SK-N-SH (cell line): Measurements from ENCODE around the gene ABCG5. TPM values are rescaled to one million over a fixed set of nuclear protein-coding genes. Genes with fewer than 3 reads are reported as not detected.

Experiments
- CTCF ChIA-PET: fragments of 300-600, 350-600 bp; formaldehyde crosslinking; extraction: SDS; loops from one replicate; lab custom pipeline; 2021; lab: Yijun Ruan, JAX
- POLR2A ChIA-PET: fragments of 350-600 bp; sonication (Branson Sonifier 250); formaldehyde crosslinking; extraction: SDS; loops from one replicate; lab custom pipeline; 2020; ENCODE audit warnings: antibody characterized with exemption, inconsistent platforms; lab: Yijun Ruan, JAX
- DNase-seq: peaks from one replicate; pipeline ENCODE4 v3.0.0; 2012
- H2AFZ ChIP-seq: fragments of 200-600 bp; sonication (generic); 2 replicates; pipeline ENCODE4 v1.8.1; 2016; ENCODE audit warnings: antibody characterized with exemption, mild to moderate bottlenecking, low read depth
- H3F3A ChIP-seq: fragments of 200-600 bp; sonication (generic); replicated peaks from 2 replicates; pipeline ENCODE3; 2016; ENCODE audit warnings: antibody characterized with exemption, mild to moderate bottlenecking; ENCODE audit not compliant: insufficient read depth
- H3K27ac ChIP-seq, 2 experiments: fragments of 200-500 bp in 1 of 2; fragments of 200-600 bp in 1 of 2; sonication (Bioruptor generic) in 1 of 2; sonication (generic), shearing (Covaris generic) in 1 of 2; 2 replicates each; pipeline versions ENCODE4 v1.5.1 to v1.6.1; 2014 to 2016; ENCODE audit warnings: low read depth in 2 of 2, inconsistent platforms in 1 of 2, low read length in 1 of 2, mild to moderate bottlenecking in 1 of 2, mixed read lengths in 1 of 2
- H3K27me3 ChIP-seq: fragments of 200-600 bp; sonication (generic), shearing (Covaris generic); 2 replicates; pipeline ENCODE4 v1.6.1; 2016; ENCODE audit warnings: mixed run types; ENCODE audit not compliant: insufficient read depth
- H3K36me3 ChIP-seq, 2 experiments: fragments of 200-500 bp in 1 of 2; fragments of 200-600 bp in 1 of 2; sonication (Bioruptor generic) in 1 of 2; sonication (generic) in 1 of 2; replicated peaks in 1 of 2; 2 replicates each; pipeline versions ENCODE3 to v1.5.1; 2014 to 2016; ENCODE audit warnings: low read length in 1 of 2, mild to moderate bottlenecking in 1 of 2; ENCODE audit not compliant: insufficient read depth in 2 of 2, control insufficient read depth in 1 of 2
- H3K4me1 ChIP-seq, 2 experiments: fragments of 200-500 bp in 1 of 2; fragments of 200-600 bp in 1 of 2; sonication (Bioruptor generic) in 1 of 2; sonication (generic), shearing (Covaris generic) in 1 of 2; 2 replicates each; pipeline versions ENCODE4 v1.5.1 to v1.6.1; 2014 to 2016; ENCODE audit warnings: low read depth in 1 of 2, low read length in 1 of 2, mixed run types in 1 of 2; ENCODE audit not compliant: insufficient read depth in 2 of 2, control insufficient read depth in 1 of 2
- H3K4me2 ChIP-seq: fragments of 200-600 bp; sonication (generic), shearing (Covaris generic); 2 replicates; pipeline ENCODE4 v1.6.1; 2017; ENCODE audit warnings: mixed run types
- H3K4me3 ChIP-seq, 2 experiments: fragments of 200-500 bp in 1 of 2; fragments of 200-600 bp in 1 of 2; sonication (Bioruptor generic) in 1 of 2; sonication (generic), shearing (Covaris generic) in 1 of 2; 2 replicates each; pipeline versions ENCODE4 v1.5.1 to v1.8.1; 2014 to 2016; ENCODE audit warnings: low read depth in 2 of 2, inconsistent platforms in 1 of 2, low read length in 1 of 2, mild to moderate bottlenecking in 1 of 2, mixed read lengths in 1 of 2, moderate library complexity in 1 of 2
- H3K79me2 ChIP-seq: fragments of 200-600 bp; sonication (generic); 2 replicates; pipeline ENCODE4 v1.8.1; 2017; ENCODE audit warnings: mild to moderate bottlenecking; ENCODE audit not compliant: insufficient read depth
- H3K9ac ChIP-seq: fragments of 200-600 bp; sonication (generic); 2 replicates; pipeline ENCODE4 v1.6.1; 2017; ENCODE audit warnings: mixed run types
- H3K9me2 ChIP-seq: fragments of 200-600 bp; sonication (generic); 2 replicates; pipeline ENCODE4 v1.6.1; 2017; ENCODE audit warnings: mixed run types
- H3K9me3 ChIP-seq: fragments of 200-600 bp; sonication (generic); 2 replicates; pipeline ENCODE4 v1.6.1; 2017; ENCODE audit warnings: mixed run types, mild to moderate bottlenecking, moderate library complexity
- H4K20me1 ChIP-seq: fragments of 200-600 bp; sonication (generic); 2 replicates; pipeline ENCODE4 v1.6.1; 2017; ENCODE audit warnings: mild to moderate bottlenecking, mixed run types; ENCODE audit not compliant: insufficient read depth
- CHD2 ChIP-seq: fragments of 150-350 bp; IDR thresholded peaks from 2 replicates; pipeline ENCODE4 v1.6.1; 2018; ENCODE audit warnings: low read length; ENCODE audit not compliant: partially characterized antibody
- ELF1 ChIP-seq: IDR thresholded peaks from 2 replicates; pipeline ENCODE4 v1.4.0; 2012
- EP300 ChIP-seq, 2 experiments: IDR thresholded peaks; 2 replicates each; pipeline versions ENCODE4 v1.4.0 to v1.6.1; 2012; ENCODE audit warnings: borderline replicate concordance in 1 of 2, low read depth in 1 of 2, low read length in 1 of 2
- FOSL2 ChIP-seq: IDR thresholded peaks from 2 replicates; pipeline ENCODE4 v1.4.0; 2012; ENCODE audit warnings: low read depth, mild to moderate bottlenecking, moderate library complexity, borderline replicate concordance
- FOXJ3 ChIP-seq: sonication (generic); formaldehyde crosslinking; IDR thresholded peaks from 2 replicates; pipeline ENCODE4 v1.5.1; 2020; ENCODE audit warnings: mild to moderate bottlenecking, missing genetic modification reagents
- FOXM1 ChIP-seq: IDR thresholded peaks from 2 replicates; pipeline ENCODE4 v1.4.0; 2012; ENCODE audit warnings: low read depth, mild to moderate bottlenecking
- GABPA ChIP-seq: IDR thresholded peaks from 2 replicates; pipeline ENCODE4 v1.4.0; 2012; ENCODE audit warnings: low read depth, mild to moderate bottlenecking
- GATA2 ChIP-seq: sonication (generic); formaldehyde crosslinking; IDR thresholded peaks from 2 replicates; pipeline ENCODE4 v1.5.0; 2020; ENCODE audit warnings: mild to moderate bottlenecking, missing genetic modification reagents
- JUND ChIP-seq: IDR thresholded peaks from 2 replicates; pipeline ENCODE4 v1.4.0; 2012
- RAD21 ChIP-seq: IDR thresholded peaks from 2 replicates; pipeline ENCODE4 v1.6.1; 2012; ENCODE audit warnings: mild to moderate bottlenecking, low read length
- RCOR1 ChIP-seq: fragments of 150-350 bp; IDR thresholded peaks from 2 replicates; pipeline ENCODE4 v1.6.1; 2017; ENCODE audit warnings: antibody characterized with exemption, low read length
- RXRA ChIP-seq: IDR thresholded peaks from 2 replicates; pipeline ENCODE4 v1.4.0; 2012; ENCODE audit warnings: low read depth, mild to moderate bottlenecking, borderline replicate concordance
- SMC3 ChIP-seq: IDR thresholded peaks from 2 replicates; pipeline ENCODE4 v1.6.1; 2012; ENCODE audit warnings: low read depth, low read length, improper control_type of control experiment
- TAF1 ChIP-seq: IDR thresholded peaks from 2 replicates; pipeline ENCODE4 v1.6.1; 2012; ENCODE audit warnings: low read depth, mild to moderate bottlenecking, low read length, moderate library complexity, borderline replicate concordance
- TCF12 ChIP-seq: IDR thresholded peaks from 2 replicates; pipeline ENCODE4 v1.4.0; 2012
- TEAD4 ChIP-seq: IDR thresholded peaks from 2 replicates; pipeline ENCODE4 v1.4.0; 2012; ENCODE audit warnings: mild to moderate bottlenecking, borderline replicate concordance; ENCODE audit not compliant: insufficient read depth
- WGBS: methylation state at CpG from one replicate; pipeline ENCODE4 v1.1.6; 2017; ENCODE audit warnings: low lambda C conversion rate; 5-methylcytosine and 5-hydroxymethylcytosine counted together
- polyA plus RNA-seq, 3 experiments: library from polyadenylated mRNA; depleted of rRNA; stranded (reverse); fragments of >200 nt; gene quantifications; 2 replicates each; pipeline ENCODE4 v1.2.3, GENCODE V29; 2012
- TF ChIP-seq, protein P1 (sequence below): IDR thresholded peaks from 2 replicates; pipeline ENCODE4 v1.4.0; 2012; ENCODE audit warnings: low read depth, borderline replicate concordance
- TF ChIP-seq, protein P2 (sequence below): IDR thresholded peaks from 2 replicates; pipeline ENCODE4 v1.6.1; 2012; ENCODE audit warnings: mild to moderate bottlenecking, low read depth, low read length, moderate library complexity
- TF ChIP-seq, protein P3 (sequence below): fragments of 150-350 bp; IDR thresholded peaks from 2 replicates; pipeline ENCODE4 v1.6.1; 2016; ENCODE audit warnings: mild to moderate bottlenecking, low read depth, low read length

The ABCG5 gene
- polyA plus RNA-seq, 1 of the 3 experiments (the other 2 are of a cell fraction) = not detected

GRCh38 chr2:43814711-43815110, 23.9 kb downstream of the ABCG5 start:
- Histone ChIP-seq H3K79me2 (no peaks in the 10 kb centered on the region), H3K27me3 (no peaks in the 10 kb centered on the region), H3K36me3 (peaks cover 4 to 19% of the 10 kb centered on the region in 2 experiments), H2AFZ (no peak overlapping the region), H3K9ac (no peak overlapping the region), H3K9me3 (no peaks in the 10 kb centered on the region), H3K4me1 (peaks cover 0 to 4% of the 10 kb centered on the region in 2 experiments; a peak in 2 of 4 replicates), H3F3A (no peaks in the 10 kb centered on the region), H4K20me1 (no peaks in the 10 kb centered on the region), H3K27ac (no peak overlapping the region), H3K4me3 (no peak overlapping the region), H3K4me2 (no peak overlapping the region), H3K9me2 (no peaks in the 10 kb centered on the region)
- TF ChIP-seq CHD2 (no peak), FOSL2 (no peak), TCF12 (no peak), RXRA (no peak), ELF1 (no peak), RCOR1 (no peak), GABPA (no peak), EP300 (IDR thresholded peaks at IDR 0.05; ENCODE audit: borderline replicate concordance in 1 of 2, low read depth in 1 of 2, low read length in 1 of 2) (no peak), TEAD4 (no peak), SMC3 (no peak), FOXJ3 (CRISPR knock-in tag) (no peak), GATA2 (CRISPR knock-in tag) (no peak), TAF1 (no peak), RAD21 (no peak), FOXM1 (no peak), JUND (no peak)
- TF ChIP-seq, protein P1, sequence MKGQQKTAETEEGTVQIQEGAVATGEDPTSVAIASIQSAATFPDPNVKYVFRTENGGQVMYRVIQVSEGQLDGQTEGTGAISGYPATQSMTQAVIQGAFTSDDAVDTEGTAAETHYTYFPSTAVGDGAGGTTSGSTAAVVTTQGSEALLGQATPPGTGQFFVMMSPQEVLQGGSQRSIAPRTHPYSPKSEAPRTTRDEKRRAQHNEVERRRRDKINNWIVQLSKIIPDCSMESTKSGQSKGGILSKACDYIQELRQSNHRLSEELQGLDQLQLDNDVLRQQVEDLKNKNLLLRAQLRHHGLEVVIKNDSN = no peak
- TF ChIP-seq, protein P2, sequence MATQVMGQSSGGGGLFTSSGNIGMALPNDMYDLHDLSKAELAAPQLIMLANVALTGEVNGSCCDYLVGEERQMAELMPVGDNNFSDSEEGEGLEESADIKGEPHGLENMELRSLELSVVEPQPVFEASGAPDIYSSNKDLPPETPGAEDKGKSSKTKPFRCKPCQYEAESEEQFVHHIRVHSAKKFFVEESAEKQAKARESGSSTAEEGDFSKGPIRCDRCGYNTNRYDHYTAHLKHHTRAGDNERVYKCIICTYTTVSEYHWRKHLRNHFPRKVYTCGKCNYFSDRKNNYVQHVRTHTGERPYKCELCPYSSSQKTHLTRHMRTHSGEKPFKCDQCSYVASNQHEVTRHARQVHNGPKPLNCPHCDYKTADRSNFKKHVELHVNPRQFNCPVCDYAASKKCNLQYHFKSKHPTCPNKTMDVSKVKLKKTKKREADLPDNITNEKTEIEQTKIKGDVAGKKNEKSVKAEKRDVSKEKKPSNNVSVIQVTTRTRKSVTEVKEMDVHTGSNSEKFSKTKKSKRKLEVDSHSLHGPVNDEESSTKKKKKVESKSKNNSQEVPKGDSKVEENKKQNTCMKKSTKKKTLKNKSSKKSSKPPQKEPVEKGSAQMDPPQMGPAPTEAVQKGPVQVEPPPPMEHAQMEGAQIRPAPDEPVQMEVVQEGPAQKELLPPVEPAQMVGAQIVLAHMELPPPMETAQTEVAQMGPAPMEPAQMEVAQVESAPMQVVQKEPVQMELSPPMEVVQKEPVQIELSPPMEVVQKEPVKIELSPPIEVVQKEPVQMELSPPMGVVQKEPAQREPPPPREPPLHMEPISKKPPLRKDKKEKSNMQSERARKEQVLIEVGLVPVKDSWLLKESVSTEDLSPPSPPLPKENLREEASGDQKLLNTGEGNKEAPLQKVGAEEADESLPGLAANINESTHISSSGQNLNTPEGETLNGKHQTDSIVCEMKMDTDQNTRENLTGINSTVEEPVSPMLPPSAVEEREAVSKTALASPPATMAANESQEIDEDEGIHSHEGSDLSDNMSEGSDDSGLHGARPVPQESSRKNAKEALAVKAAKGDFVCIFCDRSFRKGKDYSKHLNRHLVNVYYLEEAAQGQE = no peak
- TF ChIP-seq, protein P3, sequence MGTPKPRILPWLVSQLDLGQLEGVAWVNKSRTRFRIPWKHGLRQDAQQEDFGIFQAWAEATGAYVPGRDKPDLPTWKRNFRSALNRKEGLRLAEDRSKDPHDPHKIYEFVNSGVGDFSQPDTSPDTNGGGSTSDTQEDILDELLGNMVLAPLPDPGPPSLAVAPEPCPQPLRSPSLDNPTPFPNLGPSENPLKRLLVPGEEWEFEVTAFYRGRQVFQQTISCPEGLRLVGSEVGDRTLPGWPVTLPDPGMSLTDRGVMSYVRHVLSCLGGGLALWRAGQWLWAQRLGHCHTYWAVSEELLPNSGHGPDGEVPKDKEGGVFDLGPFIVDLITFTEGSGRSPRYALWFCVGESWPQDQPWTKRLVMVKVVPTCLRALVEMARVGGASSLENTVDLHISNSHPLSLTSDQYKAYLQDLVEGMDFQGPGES = no peak
- ChIA-PET POLR2A (no interaction called here), CTCF (no interaction called here)
- no peak for DNase-seq
- WGBS = 87% methylated on average over 3 of the region's 3 CpGs
